ENCODE results near the gene CGB5. TPM values are rescaled to one million over a fixed set of nuclear protein-coding genes. Genes with fewer than 3 reads are reported as not detected.

Gene CGB5
- total and polyA plus RNA-seq, 2 experiments from 2014 or later = not detected

- no peak for TF ChIP-seq REST (IDR thresholded peaks at IDR 0.05; ENCODE audit: unreplicated experiment)
- no peak for TF ChIP-seq CREB1 (CRISPR knock-in tag; IDR thresholded peaks at IDR 0.05; ENCODE audit: low read depth)
- no peak for TF ChIP-seq EZH2 (IDR thresholded peaks at IDR 0.05; ENCODE audit: low read depth, unreplicated experiment)
Measured at GRCh38 chr19:49011194-49011593, 32.5 kb upstream of the CGB5 start (continued).

- ATAC-seq = no peak
- no peak overlapping the region for H3K4me3 Mint-ChIP-seq
- no peaks in the 10 kb centered on the region for H3K79me2 ChIP-seq (replicated peaks; ENCODE audit: insufficient read depth)
Measured at GRCh38 chr19:49014123-49014869, 29.4 kb upstream of the CGB5 start.

GRCh38 chr19:49014870-49015255, 28.8 kb upstream of the CGB5 start:
- Mint-ChIP-seq H3K27me3 (ENCODE audit: insufficient read depth, low read depth, poor library complexity) (peaks cover 23% of the 10 kb centered on the region), H3K36me3 (ENCODE audit: low read depth) (peaks cover 48% of the 10 kb centered on the region), H3K27ac (no peak overlapping the region), H3K9me3 (peaks cover 3% of the 10 kb centered on the region; the same call in 1 of the 3 replicates), H3K4me1 (peaks cover 10% of the 10 kb centered on the region), H3K4me3 (no peak overlapping the region)
- Histone ChIP-seq H3F3A (replicated peaks; ENCODE audit: low read depth) (0 out of 2 replicates have a peak, but pooled peaks cover 3% of the 10 kb centered on the region), H3K4me1 (ENCODE audit: insufficient read depth) (peaks cover 5% of the 10 kb centered on the region; the same call in 1 of the 2 replicates), H3K4me2 (no peak overlapping the region), H3K36me3 (ENCODE audit: insufficient read depth) (no peaks in the 10 kb centered on the region), H3K9me2 (ENCODE audit: insufficient read depth) (no peaks in the 10 kb centered on the region), H3K79me2 (replicated peaks; ENCODE audit: insufficient read depth) (no peaks in the 10 kb centered on the region), H4K20me1 (replicated peaks; ENCODE audit: insufficient read depth) (no peaks in the 10 kb centered on the region; the same call in 1 of the 2 replicates), H3K27me3 (ENCODE audit: insufficient read depth) (peaks cover 18% of the 10 kb centered on the region), H3K4me3 (no peak overlapping the region), H3K27ac (ENCODE audit: low read depth) (no peak overlapping the region), H2AFZ (no peak overlapping the region)
- ATAC-seq (no peak), DNase-seq (ENCODE audit: low spot score) (no peak)
- TF ChIP-seq STAT1 (IDR thresholded peaks at IDR 0.05; ENCODE audit: unreplicated experiment) = no peak
- TF ChIP-seq ZNF114 (CRISPR knock-in tag; IDR thresholded peaks at IDR 0.05) = no peak
- no peak for TF ChIP-seq POLR2AphosphoS5 (IDR thresholded peaks at IDR 0.05; ENCODE audit: low read depth)
- no peak for TF ChIP-seq NANOG (IDR thresholded peaks at IDR 0.05; ENCODE audit: borderline replicate concordance)
- TF ChIP-seq JUNB (IDR thresholded peaks at IDR 0.05; ENCODE audit: unreplicated experiment) = no peak
- no peak for TF ChIP-seq CTCF (conservative IDR thresholded peaks at IDR 0.05; ENCODE audit: low read depth in 2 of 2)
- no peak for TF ChIP-seq ETS1 (IDR thresholded peaks at IDR 0.05)
- TF ChIP-seq CREB1 (CRISPR knock-in tag; IDR thresholded peaks at IDR 0.05; ENCODE audit: low read depth) = no peak
- no peak for TF ChIP-seq ZNF331 (CRISPR knock-in tag; IDR thresholded peaks at IDR 0.05; ENCODE audit: low read depth)

More at GRCh38 chr19:49014123-49014869, 29.4 kb upstream of the CGB5 start:
- Mint-ChIP-seq H3K4me1 (peaks cover 9% of the 10 kb centered on the region), H3K27ac (no peak overlapping the region), H3K36me3 (ENCODE audit: low read depth) (peaks cover 52% of the 10 kb centered on the region), H3K27me3 (ENCODE audit: insufficient read depth, low read depth, poor library complexity) (peaks cover 22% of the 10 kb centered on the region), H3K9me3 (peaks cover 3% of the 10 kb centered on the region; the same call in 1 of the 3 replicates)
- TF ChIP-seq STAT1 (IDR thresholded peaks at IDR 0.05; ENCODE audit: unreplicated experiment) (no peak), NANOG (IDR thresholded peaks at IDR 0.05; ENCODE audit: borderline replicate concordance) (no peak), ZNF331 (CRISPR knock-in tag; IDR thresholded peaks at IDR 0.05; ENCODE audit: low read depth) (no peak), ETS1 (IDR thresholded peaks at IDR 0.05) (no peak)
- DNase-seq (ENCODE audit: low spot score) = no peak
- no peak overlapping the region for H3K4me2 ChIP-seq
- no peaks in the 10 kb centered on the region for H3K9me2 ChIP-seq (ENCODE audit: insufficient read depth)
- H4K20me1 ChIP-seq (replicated peaks; ENCODE audit: insufficient read depth) = no peaks in the 10 kb centered on the region; the same call in 1 of the 2 replicates
- H3K4me3 ChIP-seq = no peak overlapping the region
- H3K4me1 ChIP-seq (ENCODE audit: insufficient read depth) = peaks cover 4% of the 10 kb centered on the region; the same call in 1 of the 2 replicates
- no peak overlapping the region for H2AFZ ChIP-seq
- no peak overlapping the region for H3K27ac ChIP-seq (ENCODE audit: low read depth)
- no peaks in the 10 kb centered on the region for H3K36me3 ChIP-seq (ENCODE audit: insufficient read depth)
- peaks cover 13% of the 10 kb centered on the region for H3K27me3 ChIP-seq (ENCODE audit: insufficient read depth)
- H3F3A ChIP-seq (replicated peaks; ENCODE audit: low read depth) = 0 out of 2 replicates have a peak, but pooled peaks cover 3% of the 10 kb centered on the region

All from GM23338 (cell line).